Measurements from ENCODE around the gene ADRA2B. TPM values are rescaled to one million over a fixed set of nuclear protein-coding genes. Genes with fewer than 3 reads are reported as not detected.

The ADRA2B gene
- total RNA-seq, 1 donor = under 0.01 TPM

DNA sequence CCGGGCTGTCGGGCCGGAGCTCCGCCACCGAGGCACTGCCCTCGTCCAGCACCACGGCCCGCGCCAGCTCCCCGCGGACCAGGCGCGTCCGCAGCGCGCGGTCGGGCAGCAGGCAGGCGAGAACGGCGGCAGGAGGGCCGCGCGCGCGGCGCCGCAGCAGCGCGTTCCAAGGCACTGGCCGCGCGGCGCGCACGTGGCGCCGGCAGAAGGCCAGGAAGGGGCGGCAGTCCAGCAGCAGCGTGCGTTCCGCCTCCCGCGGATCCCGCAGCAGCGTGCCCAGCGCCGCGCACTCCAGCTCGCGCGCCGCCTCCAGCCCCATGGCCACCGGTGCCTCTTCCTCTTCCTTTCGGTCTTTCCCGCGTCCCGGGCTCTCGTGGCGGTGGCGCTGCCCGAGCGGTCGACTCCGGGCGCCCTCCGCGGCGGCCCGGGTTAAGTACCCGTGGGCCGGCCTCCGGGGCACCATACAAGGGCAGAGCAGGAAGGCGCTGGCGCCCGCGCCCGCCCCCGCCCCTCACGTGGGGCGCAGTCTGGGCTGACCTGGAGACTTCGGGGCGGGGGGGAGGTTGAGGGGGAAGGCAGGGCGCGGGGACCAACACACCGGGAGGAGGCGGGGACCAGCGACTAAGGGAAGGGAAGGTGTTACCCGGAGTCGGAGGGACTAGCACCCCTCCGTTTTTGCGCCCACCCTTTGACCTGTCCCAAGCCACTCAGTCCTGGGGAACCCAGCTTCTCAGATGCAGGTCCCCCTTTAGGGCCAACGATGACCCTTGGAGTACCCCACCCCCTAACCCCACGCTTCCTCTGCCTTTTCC is 28.9 kb upstream of the ADRA2B start, which contains the start of gene DUSP2:
TSS of gene DUSP2 (minus strand) at position 405 of the 812 bp plus-strand sequence. CDS start at position 319, 86 bp downstream.
- Histone ChIP-seq H2AFZ (ENCODE audit: low read length) (peak within 1 kb of the TSS; percentile 76), H3K4me1 (ENCODE audit: insufficient read depth, low read length) (peaks cover 34% of the 10 kb centered on the region)

DNA sequence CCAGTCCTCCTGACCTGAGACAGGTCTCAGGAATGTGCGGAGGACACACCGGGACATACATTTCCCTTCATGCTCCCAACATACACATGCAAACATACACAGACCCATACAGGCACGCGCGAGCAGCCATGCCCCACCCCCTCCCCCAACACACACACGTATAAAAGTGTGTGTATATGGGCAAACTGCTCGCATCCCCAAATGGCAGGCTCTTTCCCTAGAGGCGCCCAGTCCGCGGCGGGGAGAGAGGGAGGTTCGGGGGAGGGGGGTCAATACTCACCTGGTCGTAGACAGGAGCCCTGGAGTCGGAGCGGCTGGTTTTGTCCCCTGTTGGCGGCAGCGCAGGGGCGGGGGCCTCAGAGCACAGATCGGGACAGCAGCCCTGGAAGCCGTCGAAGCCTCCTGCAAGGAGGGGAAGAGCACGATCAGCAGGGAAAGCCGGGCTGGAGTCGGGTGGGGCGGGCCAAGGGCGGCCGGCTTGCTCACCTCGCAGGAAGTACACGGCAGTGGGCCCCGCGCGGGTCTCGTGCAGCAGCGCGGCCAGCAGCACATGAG is 28.2 kb upstream of the ADRA2B start:
- no peak for DNase-seq (ENCODE audit: insufficient read length, low spot score, missing footprints)
- H3K27me3 ChIP-seq (ENCODE audit: insufficient read depth, low read length) = no peaks in the 10 kb centered on the region
- no peaks in the 10 kb centered on the region for H3K36me3 ChIP-seq (ENCODE audit: insufficient read depth, low read length)
- peaks cover 34% of the 10 kb centered on the region for H3K4me1 ChIP-seq (ENCODE audit: insufficient read depth, low read length)
- peak overlapping the region; percentile 80 for H3K4me2 ChIP-seq (ENCODE audit: insufficient read depth, low read length)
- H4K20me1 ChIP-seq (ENCODE audit: insufficient read depth, low read length) = peaks cover 3% of the 10 kb centered on the region
- H2AFZ ChIP-seq (ENCODE audit: low read length) = peak overlapping the region; percentile 76
- H3K27ac ChIP-seq (ENCODE audit: low read depth, low read length) = no peak overlapping the region
- H3K79me2 ChIP-seq (ENCODE audit: insufficient read depth, low read length) = peaks cover 5% of the 10 kb centered on the region
- peak overlapping the region; percentile 76 for H3K4me3 ChIP-seq (ENCODE audit: insufficient read depth, low read length)
- TF ChIP-seq, protein P1, sequence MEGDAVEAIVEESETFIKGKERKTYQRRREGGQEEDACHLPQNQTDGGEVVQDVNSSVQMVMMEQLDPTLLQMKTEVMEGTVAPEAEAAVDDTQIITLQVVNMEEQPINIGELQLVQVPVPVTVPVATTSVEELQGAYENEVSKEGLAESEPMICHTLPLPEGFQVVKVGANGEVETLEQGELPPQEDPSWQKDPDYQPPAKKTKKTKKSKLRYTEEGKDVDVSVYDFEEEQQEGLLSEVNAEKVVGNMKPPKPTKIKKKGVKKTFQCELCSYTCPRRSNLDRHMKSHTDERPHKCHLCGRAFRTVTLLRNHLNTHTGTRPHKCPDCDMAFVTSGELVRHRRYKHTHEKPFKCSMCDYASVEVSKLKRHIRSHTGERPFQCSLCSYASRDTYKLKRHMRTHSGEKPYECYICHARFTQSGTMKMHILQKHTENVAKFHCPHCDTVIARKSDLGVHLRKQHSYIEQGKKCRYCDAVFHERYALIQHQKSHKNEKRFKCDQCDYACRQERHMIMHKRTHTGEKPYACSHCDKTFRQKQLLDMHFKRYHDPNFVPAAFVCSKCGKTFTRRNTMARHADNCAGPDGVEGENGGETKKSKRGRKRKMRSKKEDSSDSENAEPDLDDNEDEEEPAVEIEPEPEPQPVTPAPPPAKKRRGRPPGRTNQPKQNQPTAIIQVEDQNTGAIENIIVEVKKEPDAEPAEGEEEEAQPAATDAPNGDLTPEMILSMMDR (IDR thresholded peaks at IDR 0.05; ENCODE audit: extremely low read depth, low read depth, low read length) = no peak
- H3K9me3 ChIP-seq (ENCODE audit: low read depth, low read length) = no peaks in the 10 kb centered on the region

More for the DNA sequence above, 28.9 kb upstream of the ADRA2B start, which contains the start of gene DUSP2:
- H3K4me3 ChIP-seq (ENCODE audit: insufficient read depth, low read length) = peak within 1 kb of the TSS; percentile 76
- H3K79me2 ChIP-seq (ENCODE audit: insufficient read depth, low read length) = peaks cover 5% of the 10 kb centered on the region
- no peaks in the 10 kb centered on the region for H3K36me3 ChIP-seq (ENCODE audit: insufficient read depth, low read length)
- peak; percentile 99 for DNase-seq (ENCODE audit: insufficient read length, low spot score, missing footprints)
- H3K9me3 ChIP-seq (ENCODE audit: low read depth, low read length) = no peaks in the 10 kb centered on the region
- TF ChIP-seq, protein P1 (IDR thresholded peaks at IDR 0.05; ENCODE audit: extremely low read depth, low read depth, low read length) = no peak
- no peaks in the 10 kb centered on the region for H3K27me3 ChIP-seq (ENCODE audit: insufficient read depth, low read length)
- H3K27ac ChIP-seq (ENCODE audit: low read depth, low read length) = no peak within 1 kb of the TSS
- H4K20me1 ChIP-seq (ENCODE audit: insufficient read depth, low read length) = peaks cover 3% of the 10 kb centered on the region
- peak within 1 kb of the TSS; percentile 80 for H3K4me2 ChIP-seq (ENCODE audit: insufficient read depth, low read length)

DNA sequence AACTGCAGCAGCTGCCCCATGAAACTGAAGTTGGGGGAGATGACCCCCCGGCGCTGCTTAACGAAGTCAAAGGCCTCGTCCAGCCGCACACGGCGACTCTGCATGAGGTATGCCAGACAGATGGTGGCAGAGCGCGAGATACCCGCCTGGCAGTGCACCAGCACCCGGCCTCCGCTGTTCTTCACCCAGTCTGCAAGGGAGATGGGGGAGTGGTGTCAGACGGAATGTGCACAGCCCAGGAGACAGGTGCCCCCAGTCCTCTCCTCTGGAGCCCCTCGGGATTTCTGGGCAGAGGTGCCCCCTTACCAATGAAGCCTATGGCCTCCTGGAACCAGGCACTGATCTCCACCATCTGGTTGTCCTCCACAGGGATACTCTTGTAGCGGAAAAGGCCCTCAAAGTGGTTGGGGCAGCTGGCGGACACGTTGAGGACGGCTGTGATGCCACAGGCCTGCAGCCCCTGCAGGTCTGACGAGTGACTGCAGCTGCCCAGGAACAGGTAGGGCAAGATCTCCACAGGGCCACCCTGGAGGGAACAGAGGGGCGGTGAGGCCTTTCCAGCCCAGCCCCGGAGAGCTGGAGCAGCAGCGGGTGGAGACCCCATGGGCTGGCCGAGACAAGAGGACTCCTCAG is 27.6 kb upstream of the ADRA2B start:
- H3K27me3 ChIP-seq (ENCODE audit: insufficient read depth, low read length) = no peaks in the 10 kb centered on the region
- peaks cover 3% of the 10 kb centered on the region for H4K20me1 ChIP-seq (ENCODE audit: insufficient read depth, low read length)
- peak overlapping the region; percentile 80 for H3K4me2 ChIP-seq (ENCODE audit: insufficient read depth, low read length)
- H2AFZ ChIP-seq (ENCODE audit: low read length) = no peak overlapping the region
- H3K4me3 ChIP-seq (ENCODE audit: insufficient read depth, low read length) = peak overlapping the region; percentile 76
- TF ChIP-seq, protein P1 (IDR thresholded peaks at IDR 0.05; ENCODE audit: extremely low read depth, low read depth, low read length) = no peak
- H3K27ac ChIP-seq (ENCODE audit: low read depth, low read length) = no peak overlapping the region
- no peaks in the 10 kb centered on the region for H3K9me3 ChIP-seq (ENCODE audit: low read depth, low read length)
- H3K36me3 ChIP-seq (ENCODE audit: insufficient read depth, low read length) = no peaks in the 10 kb centered on the region
- H3K4me1 ChIP-seq (ENCODE audit: insufficient read depth, low read length) = peaks cover 34% of the 10 kb centered on the region
- DNase-seq (ENCODE audit: insufficient read length, low spot score, missing footprints) = peak; percentile 91
- peaks cover 5% of the 10 kb centered on the region for H3K79me2 ChIP-seq (ENCODE audit: insufficient read depth, low read length)

Data from osteoblast (primary cell).